ENCODE measurements around the gene TLNRD1. TPM values are rescaled to one million over a fixed set of nuclear protein-coding genes. Genes with fewer than 3 reads are reported as not detected.

Gene TLNRD1
- total RNA-seq, 1 donor from 2014 or later, result 5.7 TPM

GRCh38 chr15:80989081-80989517 is 11.6 kb upstream of the TLNRD1 start:
- peak overlapping the region; percentile 77 for H3K27ac ChIP-seq (ENCODE audit: low read depth, low read length)
- H3K27me3 ChIP-seq (ENCODE audit: control insufficient read depth in 3 of 3, insufficient read depth in 3 of 3, low read length in 3 of 3), result no peaks in the 10 kb centered on the region
- peak overlapping the region; percentile 74 to 88 (median 84) for H3K4me3 ChIP-seq (ENCODE audit: low read length in 3 of 3)
- peaks cover 24 to 39% (median 27%) of the 10 kb centered on the region in 3 donors for H3K4me1 ChIP-seq (ENCODE audit: control insufficient read depth in 3 of 3, insufficient read depth in 3 of 3, low read length in 3 of 3)
- H3K9ac ChIP-seq (ENCODE audit: low read depth in 1 of 3, low read length in 3 of 3), result peak overlapping the region; percentile 90 to 94 (median 93)
- peaks cover 0 to 2% (median 0%) of the 10 kb centered on the region in 3 donors for H3K36me3 ChIP-seq (ENCODE audit: control insufficient read depth in 3 of 3, insufficient read depth in 3 of 3, low read length in 3 of 3)
- no peaks in the 10 kb centered on the region for H3K9me3 ChIP-seq (ENCODE audit: control insufficient read depth in 3 of 3, low read length in 3 of 3)

GRCh38 chr15:80989518-80990478 is 10.9 kb upstream of the TLNRD1 start, which contains the start of gene MESD:
TSS of gene MESD (minus strand) at chr15:80989819. CDS start at chr15:80989791, 28 bp downstream.
- Histone ChIP-seq H3K9me3 (ENCODE audit: control insufficient read depth in 3 of 3, low read length in 3 of 3) (no peaks in the 10 kb centered on the region), H3K27ac (ENCODE audit: low read depth, low read length) (peak within 1 kb of the TSS; percentile 77), H3K4me3 (ENCODE audit: low read length in 3 of 3) (peak within 1 kb of the TSS; percentile 74 to 88 (median 84)), H3K36me3 (ENCODE audit: control insufficient read depth in 3 of 3, insufficient read depth in 3 of 3, low read length in 3 of 3) (peaks cover 0 to 2% (median 0%) of the 10 kb centered on the region in 3 donors), H3K27me3 (ENCODE audit: control insufficient read depth in 3 of 3, insufficient read depth in 3 of 3, low read length in 3 of 3) (no peaks in the 10 kb centered on the region), H3K9ac (ENCODE audit: low read depth in 1 of 3, low read length in 3 of 3) (peak within 1 kb of the TSS; percentile 90 to 94 (median 93)), H3K4me1 (ENCODE audit: control insufficient read depth in 3 of 3, insufficient read depth in 3 of 3, low read length in 3 of 3) (peaks cover 24 to 38% (median 26%) of the 10 kb centered on the region in 3 donors)

DNA sequence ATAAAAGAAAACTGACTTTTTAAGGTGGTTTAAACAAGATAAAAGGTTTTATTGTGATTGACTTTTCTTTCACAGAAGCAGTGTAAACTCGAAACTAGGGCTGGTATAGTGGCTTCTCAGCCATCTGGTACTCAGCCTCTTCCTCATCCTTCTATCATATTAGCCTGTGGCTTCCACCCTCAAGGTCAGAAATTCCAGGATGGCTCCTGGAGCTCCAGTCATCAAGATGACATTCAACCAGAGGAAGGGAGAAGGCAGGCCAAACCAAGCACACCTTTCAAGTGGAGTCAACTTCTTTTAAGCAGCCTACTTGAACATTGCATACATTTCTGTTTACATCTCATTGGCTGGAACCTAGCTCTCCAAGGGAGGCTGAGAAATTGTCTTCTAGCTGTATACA is 9.8 kb upstream of the TLNRD1 start:
- H3K27ac ChIP-seq (ENCODE audit: low read depth, low read length), result peak overlapping the region; percentile 77
- peaks cover 21 to 34% (median 21%) of the 10 kb centered on the region in 3 donors for H3K4me1 ChIP-seq (ENCODE audit: control insufficient read depth in 3 of 3, insufficient read depth in 3 of 3, low read length in 3 of 3)
- H3K27me3 ChIP-seq (ENCODE audit: control insufficient read depth in 3 of 3, insufficient read depth in 3 of 3, low read length in 3 of 3), result no peaks in the 10 kb centered on the region
- peak overlapping the region in 1 of 3 donors; percentile 24 for H3K4me3 ChIP-seq (ENCODE audit: low read length in 3 of 3)
- H3K9me3 ChIP-seq (ENCODE audit: control insufficient read depth in 3 of 3, low read length in 3 of 3), result no peaks in the 10 kb centered on the region
- H3K9ac ChIP-seq (ENCODE audit: low read depth in 1 of 3, low read length in 3 of 3), result no peak overlapping the region
- peaks cover 0 to 2% (median 0%) of the 10 kb centered on the region in 3 donors for H3K36me3 ChIP-seq (ENCODE audit: control insufficient read depth in 3 of 3, insufficient read depth in 3 of 3, low read length in 3 of 3)

DNA sequence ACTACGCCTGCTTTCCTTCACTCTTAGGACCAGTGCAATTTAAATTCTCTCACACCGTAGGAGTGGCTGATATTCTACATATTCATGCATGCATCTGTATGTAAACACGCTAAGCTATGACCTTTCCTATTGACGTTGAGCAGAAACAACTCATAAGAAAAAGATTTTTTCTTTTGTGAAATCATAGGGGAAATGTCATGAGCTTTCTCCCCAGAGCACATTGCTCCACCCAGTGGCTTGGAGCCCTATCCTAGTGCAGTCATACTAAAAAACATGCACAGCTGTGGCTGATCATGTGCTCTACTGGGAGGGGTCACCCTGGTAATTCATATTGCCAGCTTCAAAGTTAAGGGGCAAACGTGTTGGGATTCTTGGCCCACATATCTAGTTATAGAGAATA is 9.3 kb upstream of the TLNRD1 start:
- Histone ChIP-seq H3K9ac (ENCODE audit: low read depth in 1 of 3, low read length in 3 of 3) (no peak overlapping the region), H3K27ac (ENCODE audit: low read depth, low read length) (peak overlapping the region; percentile 77), H3K4me1 (ENCODE audit: control insufficient read depth in 3 of 3, insufficient read depth in 3 of 3, low read length in 3 of 3) (peaks cover 21 to 34% (median 21%) of the 10 kb centered on the region in 3 donors)

GRCh38 chr15:80992006-80992405 is 8.7 kb upstream of the TLNRD1 start:
- peaks cover 19 to 30% (median 21%) of the 10 kb centered on the region in 3 donors for H3K4me1 ChIP-seq (ENCODE audit: control insufficient read depth in 3 of 3, insufficient read depth in 3 of 3, low read length in 3 of 3)
- H3K9me3 ChIP-seq (ENCODE audit: control insufficient read depth in 3 of 3, low read length in 3 of 3), result no peaks in the 10 kb centered on the region
- no peaks in the 10 kb centered on the region for H3K36me3 ChIP-seq (ENCODE audit: control insufficient read depth in 3 of 3, insufficient read depth in 3 of 3, low read length in 3 of 3)
- no peak overlapping the region for H3K4me3 ChIP-seq (ENCODE audit: low read length in 3 of 3)
- no peak overlapping the region for H3K27ac ChIP-seq (ENCODE audit: low read depth, low read length)
- H3K27me3 ChIP-seq (ENCODE audit: control insufficient read depth in 3 of 3, insufficient read depth in 3 of 3, low read length in 3 of 3), result no peaks in the 10 kb centered on the region
- no peak overlapping the region for H3K9ac ChIP-seq (ENCODE audit: low read depth in 1 of 3, low read length in 3 of 3)

More for the DNA sequence above, 9.3 kb upstream of the TLNRD1 start:
- Histone ChIP-seq H3K27me3 (ENCODE audit: control insufficient read depth in 3 of 3, insufficient read depth in 3 of 3, low read length in 3 of 3) (no peaks in the 10 kb centered on the region), H3K9me3 (ENCODE audit: control insufficient read depth in 3 of 3, low read length in 3 of 3) (no peaks in the 10 kb centered on the region), H3K4me3 (ENCODE audit: low read length in 3 of 3) (peak overlapping the region in 1 of 3 donors; percentile 24), H3K36me3 (ENCODE audit: control insufficient read depth in 3 of 3, insufficient read depth in 3 of 3, low read length in 3 of 3) (peaks cover 0 to 2% (median 0%) of the 10 kb centered on the region in 3 donors)

DNA sequence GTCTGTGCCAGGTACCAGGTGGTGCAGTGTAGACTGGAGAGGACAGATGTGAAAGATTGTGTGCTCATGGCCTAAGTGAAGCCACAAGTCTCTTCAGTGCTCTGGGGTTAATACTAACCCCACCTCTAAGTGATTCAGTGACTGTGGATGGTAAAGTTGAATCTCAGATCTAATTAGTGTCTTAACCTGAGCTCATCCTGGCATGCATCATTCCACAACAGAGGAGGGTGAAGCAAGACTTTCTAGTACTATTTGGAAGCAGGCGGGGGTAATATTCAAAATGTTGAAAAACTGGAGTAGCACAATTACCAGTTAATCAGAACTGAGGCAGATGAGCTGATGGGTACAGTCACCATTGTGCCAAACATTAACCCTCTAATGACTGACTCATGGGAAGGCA is 8.3 kb upstream of the TLNRD1 start:
- Histone ChIP-seq H3K4me1 (ENCODE audit: control insufficient read depth in 3 of 3, insufficient read depth in 3 of 3, low read length in 3 of 3) (peaks cover 18 to 28% (median 21%) of the 10 kb centered on the region in 3 donors), H3K36me3 (ENCODE audit: control insufficient read depth in 3 of 3, insufficient read depth in 3 of 3, low read length in 3 of 3) (no peaks in the 10 kb centered on the region), H3K9me3 (ENCODE audit: control insufficient read depth in 3 of 3, low read length in 3 of 3) (no peaks in the 10 kb centered on the region), H3K4me3 (ENCODE audit: low read length in 3 of 3) (no peak overlapping the region), H3K9ac (ENCODE audit: low read depth in 1 of 3, low read length in 3 of 3) (no peak overlapping the region), H3K27ac (ENCODE audit: low read depth, low read length) (no peak overlapping the region), H3K27me3 (ENCODE audit: control insufficient read depth in 3 of 3, insufficient read depth in 3 of 3, low read length in 3 of 3) (no peaks in the 10 kb centered on the region)

- H3K27ac ChIP-seq (ENCODE audit: low read depth, low read length), result no peak overlapping the region
- H3K9ac ChIP-seq (ENCODE audit: low read depth in 1 of 3, low read length in 3 of 3), result no peak overlapping the region
- H3K4me1 ChIP-seq (ENCODE audit: control insufficient read depth in 3 of 3, insufficient read depth in 3 of 3, low read length in 3 of 3), result peaks cover 5 to 12% (median 9%) of the 10 kb centered on the region in 3 donors
- H3K9me3 ChIP-seq (ENCODE audit: control insufficient read depth in 3 of 3, low read length in 3 of 3), result no peaks in the 10 kb centered on the region
- no peaks in the 10 kb centered on the region for H3K36me3 ChIP-seq (ENCODE audit: control insufficient read depth in 3 of 3, insufficient read depth in 3 of 3, low read length in 3 of 3)
- no peak overlapping the region for H3K4me3 ChIP-seq (ENCODE audit: low read length in 3 of 3)
- H3K27me3 ChIP-seq (ENCODE audit: control insufficient read depth in 3 of 3, insufficient read depth in 3 of 3, low read length in 3 of 3), result peaks cover 0 to 7% (median 5%) of the 10 kb centered on the region in 3 donors
These were observed 4.5 kb upstream of the TLNRD1 start for GRCh38 chr15:80996247-80996646.

DNA sequence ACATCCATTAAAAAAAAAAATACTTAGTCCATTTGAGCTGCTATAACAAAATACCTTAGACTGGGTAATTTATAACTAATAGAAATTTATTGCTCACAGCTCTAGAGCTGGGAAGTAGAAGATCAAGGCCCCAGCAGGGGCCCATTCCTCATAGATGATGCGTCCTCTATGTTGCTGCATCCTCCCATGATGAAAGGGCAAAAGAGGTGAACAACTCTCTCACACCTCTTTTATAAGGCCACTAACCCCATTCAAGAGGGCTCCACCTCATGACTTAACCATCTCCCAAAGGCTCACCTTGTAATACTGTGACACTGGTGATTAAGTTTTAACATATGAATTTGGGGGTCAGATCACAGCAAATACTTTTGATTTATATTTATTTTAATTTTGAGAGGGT is 3.0 kb upstream of the TLNRD1 start:
- Histone ChIP-seq H3K36me3 (ENCODE audit: control insufficient read depth in 3 of 3, insufficient read depth in 3 of 3, low read length in 3 of 3) (no peaks in the 10 kb centered on the region), H3K4me1 (ENCODE audit: control insufficient read depth in 3 of 3, insufficient read depth in 3 of 3, low read length in 3 of 3) (peaks cover 5 to 10% (median 9%) of the 10 kb centered on the region in 3 donors), H3K9me3 (ENCODE audit: control insufficient read depth in 3 of 3, low read length in 3 of 3) (no peaks in the 10 kb centered on the region), H3K4me3 (ENCODE audit: low read length in 3 of 3) (no peak overlapping the region), H3K9ac (ENCODE audit: low read depth in 1 of 3, low read length in 3 of 3) (no peak overlapping the region), H3K27me3 (ENCODE audit: control insufficient read depth in 3 of 3, insufficient read depth in 3 of 3, low read length in 3 of 3) (peaks cover 9 to 17% (median 14%) of the 10 kb centered on the region in 3 donors), H3K27ac (ENCODE audit: low read depth, low read length) (no peak overlapping the region)

DNA sequence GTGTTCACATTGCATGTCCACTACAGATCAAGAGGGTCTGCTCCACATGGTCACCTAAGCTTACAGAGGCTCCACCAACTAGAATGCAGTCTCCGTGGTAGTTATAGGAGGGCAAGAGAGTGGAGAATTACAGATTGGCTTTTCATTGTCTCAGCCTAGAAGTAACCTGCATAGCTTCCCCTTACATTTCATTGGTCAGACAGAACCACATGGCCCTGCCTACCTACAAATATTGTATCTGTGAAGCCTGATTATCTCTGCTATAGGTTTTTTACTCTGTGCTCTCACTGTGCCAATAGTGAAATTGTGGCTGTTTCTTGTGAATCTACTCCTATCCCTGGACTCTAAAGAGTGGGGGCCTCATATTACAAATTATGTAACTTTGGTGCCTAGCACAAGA is 2.5 kb upstream of the TLNRD1 start:
- Histone ChIP-seq H3K36me3 (ENCODE audit: control insufficient read depth in 3 of 3, insufficient read depth in 3 of 3, low read length in 3 of 3) (peaks cover 0 to 2% (median 0%) of the 10 kb centered on the region in 3 donors), H3K4me3 (ENCODE audit: low read length in 3 of 3) (no peak overlapping the region), H3K4me1 (ENCODE audit: control insufficient read depth in 3 of 3, insufficient read depth in 3 of 3, low read length in 3 of 3) (peaks cover 8 to 13% (median 13%) of the 10 kb centered on the region in 3 donors), H3K9ac (ENCODE audit: low read depth in 1 of 3, low read length in 3 of 3) (no peak overlapping the region), H3K9me3 (ENCODE audit: control insufficient read depth in 3 of 3, low read length in 3 of 3) (no peaks in the 10 kb centered on the region), H3K27ac (ENCODE audit: low read depth, low read length) (no peak overlapping the region), H3K27me3 (ENCODE audit: control insufficient read depth in 3 of 3, insufficient read depth in 3 of 3, low read length in 3 of 3) (peaks cover 13 to 22% (median 18%) of the 10 kb centered on the region in 3 donors)

Measured in skeletal muscle tissue (tissue), 4 donors.